HUES6 (cell line): Measurements from ENCODE around the gene CMYA5.

Experiments
- H3K27ac ChIP-seq: 2 replicates; pipeline ENCODE4 v1.7.0; 2013; ENCODE audit warnings: low read depth, mild to moderate bottlenecking, low read length, inconsistent platforms
- H3K27me3 ChIP-seq: 2 replicates; pipeline ENCODE4 v1.6.1; 2013; ENCODE audit warnings: low read length; ENCODE audit not compliant: control insufficient read depth, insufficient read depth
- H3K36me3 ChIP-seq: 2 replicates; pipeline ENCODE4 v1.6.1; 2013; ENCODE audit warnings: low read length; ENCODE audit not compliant: control insufficient read depth, insufficient read depth
- H3K4me1 ChIP-seq: 2 replicates; pipeline ENCODE4 v1.6.1; 2013; ENCODE audit warnings: low read length; ENCODE audit not compliant: control insufficient read depth, insufficient read depth
- H3K4me3 ChIP-seq: 2 replicates; pipeline ENCODE4 v1.5.1; 2013; ENCODE audit warnings: low read depth, low read length
- H3K9ac ChIP-seq: one replicate; pipeline ENCODE4 v1.6.1; 2013; ENCODE audit warnings: mild to moderate bottlenecking, low read length
- H3K9me3 ChIP-seq: 2 replicates; pipeline ENCODE4 v1.6.1; 2013; ENCODE audit warnings: low read depth, low read length; ENCODE audit not compliant: control insufficient read depth, insufficient read depth

Gene CMYA5

DNA sequence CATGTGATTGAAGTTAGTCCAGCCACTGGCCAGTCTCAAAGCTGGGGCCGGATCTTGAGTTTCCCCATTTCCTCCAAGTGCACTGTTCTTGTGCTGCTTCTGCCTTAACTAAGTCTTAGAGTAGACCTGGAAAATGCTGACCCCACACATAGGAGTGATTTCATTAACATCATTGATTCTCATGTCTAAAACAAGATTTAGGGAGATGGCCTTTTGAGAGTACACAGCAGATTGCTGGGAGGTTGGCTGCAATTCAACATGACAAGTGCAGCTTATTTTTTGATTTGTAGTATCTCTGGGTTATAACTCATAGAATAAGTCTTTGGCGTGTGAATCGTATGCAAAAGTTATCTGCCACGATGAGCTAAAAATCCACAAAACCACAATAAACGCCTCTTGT is 131.0 kb downstream of the CMYA5 start:
- Histone ChIP-seq H3K4me1 (no peaks in the 10 kb centered on the region), H3K27ac (no peak overlapping the region), H3K27me3 (no peaks in the 10 kb centered on the region), H3K36me3 (no peaks in the 10 kb centered on the region), H3K4me3 (no peak overlapping the region), H3K9ac (no peak overlapping the region), H3K9me3 (peaks cover 6% of the 10 kb centered on the region; the same call in 1 of the 2 replicates)

DNA sequence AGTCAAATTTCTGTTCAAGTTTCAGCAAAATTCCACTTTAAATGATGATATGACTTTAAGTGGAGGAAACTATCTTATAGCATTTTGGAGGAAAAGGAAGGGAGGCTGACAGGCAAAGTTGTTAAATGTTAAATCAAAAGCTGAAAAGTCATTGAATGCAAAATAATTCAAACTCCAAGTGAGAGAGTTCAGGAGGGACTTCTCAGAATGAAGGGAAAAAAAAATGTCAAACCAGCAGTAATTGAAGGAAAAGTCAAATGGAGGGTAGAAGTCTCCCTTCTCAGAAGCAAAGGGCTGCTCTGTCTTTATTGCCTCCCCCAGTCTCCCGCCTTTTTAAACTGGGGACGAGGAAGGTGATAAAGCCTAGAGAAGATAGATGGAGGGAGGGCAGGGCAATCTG is 134.8 kb downstream of the CMYA5 start:
- no peak overlapping the region for H3K4me3 ChIP-seq
- no peak overlapping the region for H3K27ac ChIP-seq
- no peaks in the 10 kb centered on the region for H3K4me1 ChIP-seq
- H3K9me3 ChIP-seq: no peaks in the 10 kb centered on the region
- H3K36me3 ChIP-seq: no peaks in the 10 kb centered on the region
- H3K9ac ChIP-seq: no peak overlapping the region
- no peaks in the 10 kb centered on the region for H3K27me3 ChIP-seq

DNA sequence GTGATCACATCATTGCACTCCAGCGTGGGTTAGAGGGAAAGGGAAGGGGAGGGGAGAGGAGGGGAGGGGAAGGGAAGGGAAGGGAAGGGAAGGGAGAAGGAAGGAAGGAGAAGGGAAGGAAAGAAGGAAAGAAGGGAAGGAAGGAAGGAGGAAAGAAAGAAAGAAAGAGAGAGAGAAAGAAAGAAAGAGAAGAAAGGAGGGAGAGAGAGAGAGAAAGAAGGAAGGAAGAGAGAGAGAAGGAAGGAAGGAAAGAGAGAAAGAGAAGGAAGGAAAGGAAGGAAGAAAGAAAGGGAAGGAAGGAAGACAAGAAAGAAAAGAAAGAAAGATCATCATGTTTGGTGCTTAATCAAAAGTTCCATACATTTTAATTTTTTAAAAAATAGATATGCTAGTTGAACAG is 136.2 kb downstream of the CMYA5 start:
- H3K27me3 ChIP-seq: no peaks in the 10 kb centered on the region
- no peaks in the 10 kb centered on the region for H3K36me3 ChIP-seq
- H3K27ac ChIP-seq: no peak overlapping the region
- H3K4me1 ChIP-seq: no peaks in the 10 kb centered on the region
- H3K4me3 ChIP-seq: no peak overlapping the region
- H3K9ac ChIP-seq: no peak overlapping the region
- H3K9me3 ChIP-seq: no peaks in the 10 kb centered on the region

DNA sequence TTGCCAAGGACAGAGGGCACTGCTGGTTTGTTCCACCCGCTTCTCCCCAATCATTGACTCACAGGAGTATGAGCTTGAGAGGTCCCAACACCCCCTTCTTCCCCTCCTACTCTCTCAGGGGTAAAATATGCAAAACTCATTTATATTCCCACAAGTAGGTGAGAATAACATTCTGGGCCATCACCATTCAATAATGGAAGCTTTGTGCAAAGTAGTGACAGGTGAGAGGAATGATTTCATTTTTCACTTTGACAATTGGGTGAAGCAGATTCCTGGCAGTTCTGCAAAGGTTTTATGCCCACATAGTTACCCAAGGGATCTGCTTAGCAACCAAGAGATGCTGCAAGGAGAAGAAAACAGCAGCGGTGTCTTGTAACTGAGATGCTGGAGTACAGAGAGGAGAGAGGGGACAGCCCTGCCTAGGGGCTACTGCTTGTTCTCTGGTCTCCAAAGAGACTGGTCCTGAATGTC is 137.6 kb downstream of the CMYA5 start:
- no peak overlapping the region for H3K4me3 ChIP-seq
- H3K27me3 ChIP-seq: no peaks in the 10 kb centered on the region
- no peaks in the 10 kb centered on the region for H3K36me3 ChIP-seq
- H3K4me1 ChIP-seq: no peaks in the 10 kb centered on the region
- H3K27ac ChIP-seq: no peak overlapping the region
- H3K9ac ChIP-seq: no peak overlapping the region
- H3K9me3 ChIP-seq: no peaks in the 10 kb centered on the region

DNA sequence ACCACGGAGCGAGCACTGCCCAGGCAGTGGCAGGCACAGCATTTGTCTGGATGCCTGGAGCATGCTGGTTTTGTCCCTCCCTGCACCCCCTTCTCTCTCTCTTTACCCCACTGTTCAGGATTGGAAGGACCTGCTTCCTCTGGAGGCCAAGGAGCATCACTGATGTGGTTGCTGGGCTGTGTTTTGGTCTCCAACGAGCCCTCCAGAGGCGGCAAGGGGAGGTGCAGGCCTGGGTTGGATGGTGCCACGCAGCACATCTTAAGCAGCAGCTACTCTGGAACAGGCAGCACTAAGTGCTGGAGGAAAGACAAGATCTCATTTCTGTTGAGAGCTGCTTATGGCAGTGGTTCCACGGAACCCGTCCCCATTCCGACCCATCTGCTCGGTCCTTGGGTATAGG is 139.6 kb downstream of the CMYA5 start:
- H3K9ac ChIP-seq: no peak overlapping the region
- no peaks in the 10 kb centered on the region for H3K4me1 ChIP-seq
- no peaks in the 10 kb centered on the region for H3K36me3 ChIP-seq
- H3K27ac ChIP-seq: no peak overlapping the region
- no peaks in the 10 kb centered on the region for H3K9me3 ChIP-seq
- H3K4me3 ChIP-seq: no peak overlapping the region
- no peaks in the 10 kb centered on the region for H3K27me3 ChIP-seq

DNA sequence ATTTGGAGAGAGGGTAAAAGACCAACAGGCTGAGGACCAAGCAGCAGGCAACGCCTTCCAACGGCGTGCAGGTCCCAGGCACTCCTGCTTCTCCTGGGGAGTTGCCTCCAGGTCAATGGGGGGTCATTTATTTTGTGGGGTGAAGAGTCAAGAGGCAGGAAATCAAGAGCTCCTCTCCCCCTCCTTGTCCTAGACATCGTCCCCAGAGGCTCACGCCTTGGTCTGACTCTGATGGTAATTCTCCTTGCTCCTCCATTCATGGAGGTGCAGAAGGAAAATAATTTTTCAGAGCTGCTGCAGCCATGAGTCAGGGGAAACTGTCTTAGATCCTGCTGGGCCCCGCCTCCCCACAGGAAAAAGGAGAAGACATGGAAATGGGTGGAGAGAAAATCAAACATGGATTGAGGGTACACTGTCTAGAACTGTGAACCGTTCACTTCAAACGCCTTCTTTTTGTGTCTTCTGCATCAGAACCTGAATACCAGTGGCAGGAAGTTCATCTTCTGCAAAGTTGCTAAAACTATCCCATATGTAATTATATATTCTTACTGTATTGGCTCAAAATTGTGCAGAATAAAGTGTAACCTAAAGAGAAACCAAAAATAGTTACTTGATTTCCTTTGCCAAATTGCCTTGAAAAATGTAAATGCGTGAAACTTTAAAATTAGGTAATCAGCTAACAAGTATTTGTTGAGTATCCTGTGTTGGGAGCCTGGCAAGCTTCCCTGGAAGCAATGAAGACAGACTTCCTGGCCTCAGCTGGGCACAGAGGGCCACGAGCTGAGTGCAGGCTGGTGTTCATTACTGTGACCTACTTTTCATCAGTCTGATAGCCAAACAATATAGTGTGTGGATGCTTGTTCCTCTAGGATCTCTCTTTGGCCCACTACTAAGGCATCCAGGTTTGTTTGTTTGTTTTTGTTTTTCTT is 142.0 kb downstream of the CMYA5 start:
- H3K4me1 ChIP-seq: no peaks in the 10 kb centered on the region
- no peak overlapping the region for H3K4me3 ChIP-seq
- H3K9me3 ChIP-seq: no peaks in the 10 kb centered on the region
- no peaks in the 10 kb centered on the region for H3K27me3 ChIP-seq
- no peak overlapping the region for H3K27ac ChIP-seq
- no peaks in the 10 kb centered on the region for H3K36me3 ChIP-seq
- H3K9ac ChIP-seq: no peak overlapping the region

DNA sequence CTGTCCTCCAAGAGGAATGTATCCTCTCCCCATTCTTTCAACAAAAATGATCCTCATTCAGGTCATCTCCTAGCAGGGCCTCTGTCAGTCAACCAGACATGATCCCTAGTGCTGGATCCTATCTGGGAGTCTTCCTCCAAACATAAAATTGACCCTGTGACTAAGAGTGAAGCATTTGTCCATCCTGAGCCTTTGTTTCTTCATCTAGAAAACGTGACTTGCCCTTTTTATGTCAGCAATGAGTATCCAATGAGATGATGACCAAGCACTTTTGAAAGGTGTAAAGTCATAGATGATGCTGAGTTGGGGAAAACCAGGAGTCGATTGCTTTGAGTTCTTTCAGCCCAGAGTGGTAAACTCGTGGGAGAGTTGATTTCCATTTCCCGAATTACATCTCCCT is 143.3 kb downstream of the CMYA5 start:
- no peaks in the 10 kb centered on the region for H3K36me3 ChIP-seq
- H3K27me3 ChIP-seq: no peaks in the 10 kb centered on the region
- no peaks in the 10 kb centered on the region for H3K9me3 ChIP-seq
- no peaks in the 10 kb centered on the region for H3K4me1 ChIP-seq
- H3K27ac ChIP-seq: no peak overlapping the region
- H3K4me3 ChIP-seq: no peak overlapping the region
- H3K9ac ChIP-seq: no peak overlapping the region

DNA sequence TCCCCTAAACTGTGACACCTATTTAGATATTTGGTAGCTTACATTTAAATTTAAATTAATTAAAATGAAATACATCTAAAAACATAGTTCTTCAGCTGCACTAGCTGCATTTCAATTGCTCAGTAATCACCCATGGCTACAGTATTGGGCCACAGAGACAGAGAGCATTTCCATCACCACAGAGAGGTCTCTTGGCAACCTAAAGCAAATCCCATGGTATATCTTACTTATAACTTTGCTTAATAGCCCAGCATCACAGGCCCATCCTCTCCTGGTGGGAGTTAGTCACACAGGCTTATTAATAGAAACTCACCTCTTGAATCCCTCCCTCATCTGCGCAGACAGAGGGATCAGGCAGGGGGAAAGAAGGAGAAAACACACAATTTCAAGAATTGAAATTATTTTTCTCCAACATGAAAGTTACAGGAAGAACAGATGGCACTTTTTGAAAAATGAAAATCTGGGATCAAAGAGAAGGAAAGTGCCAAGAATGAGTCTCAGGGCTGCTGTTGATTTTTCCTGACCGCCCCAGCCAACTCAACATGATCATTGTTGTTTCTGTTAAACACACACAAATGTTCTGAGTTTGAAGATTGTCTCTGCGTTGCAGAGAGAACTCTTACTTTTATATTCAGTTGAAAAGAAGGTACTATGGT is 144.6 kb downstream of the CMYA5 start:
- Histone ChIP-seq H3K4me1 (no peaks in the 10 kb centered on the region), H3K36me3 (no peaks in the 10 kb centered on the region), H3K27ac (no peak overlapping the region), H3K27me3 (no peaks in the 10 kb centered on the region), H3K9me3 (no peaks in the 10 kb centered on the region), H3K4me3 (no peak overlapping the region), H3K9ac (no peak overlapping the region)

DNA sequence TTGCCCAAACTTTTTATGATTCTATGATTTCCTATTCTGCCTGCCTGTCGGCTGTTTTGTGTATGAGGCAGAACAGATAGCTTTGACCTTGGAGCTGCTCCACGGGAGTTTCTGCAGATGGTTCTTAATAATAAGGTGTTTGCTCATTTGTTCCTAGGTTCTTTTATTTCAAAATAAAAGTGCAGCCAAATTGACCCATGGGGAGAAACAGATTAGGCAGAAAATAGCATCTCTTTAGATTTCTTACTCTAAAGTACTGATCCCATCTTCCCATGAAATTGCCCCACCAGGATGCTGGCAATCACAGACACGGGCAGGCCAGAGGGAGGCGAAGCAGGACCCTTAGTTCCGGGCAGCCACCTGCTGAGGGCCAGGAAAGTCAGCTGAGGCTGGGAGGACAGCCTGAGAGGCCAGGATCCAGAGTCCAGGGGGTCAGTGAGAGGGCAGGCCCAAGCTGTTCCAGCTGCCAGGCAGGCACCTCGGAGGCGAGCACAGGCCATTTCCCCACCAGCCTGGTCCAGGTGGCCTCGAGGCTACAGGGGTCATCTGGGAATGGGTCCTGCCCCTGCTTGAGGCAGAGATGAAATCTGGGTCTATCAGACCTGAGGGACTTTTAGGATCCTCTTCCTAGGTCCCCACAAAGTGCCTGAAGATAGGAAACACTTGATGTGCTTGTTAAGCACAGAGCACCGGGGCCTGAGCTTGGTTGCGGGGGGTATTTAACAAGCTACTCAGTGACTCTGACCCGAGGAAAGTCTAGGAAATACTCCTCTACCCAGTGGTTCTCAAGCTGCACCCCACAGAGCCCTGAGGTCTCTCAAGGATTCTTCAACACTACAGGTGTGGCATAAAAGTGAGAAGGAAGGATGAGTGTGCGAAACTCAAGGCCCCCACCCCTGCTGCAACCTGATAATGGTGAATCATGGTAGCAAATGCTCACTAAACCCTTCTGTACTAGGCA is 145.4 kb downstream of the CMYA5 start:
- Histone ChIP-seq H3K36me3 (no peaks in the 10 kb centered on the region), H3K27ac (no peak overlapping the region), H3K4me3 (no peak overlapping the region), H3K9me3 (no peaks in the 10 kb centered on the region), H3K27me3 (no peaks in the 10 kb centered on the region), H3K4me1 (no peaks in the 10 kb centered on the region), H3K9ac (no peak overlapping the region)

DNA sequence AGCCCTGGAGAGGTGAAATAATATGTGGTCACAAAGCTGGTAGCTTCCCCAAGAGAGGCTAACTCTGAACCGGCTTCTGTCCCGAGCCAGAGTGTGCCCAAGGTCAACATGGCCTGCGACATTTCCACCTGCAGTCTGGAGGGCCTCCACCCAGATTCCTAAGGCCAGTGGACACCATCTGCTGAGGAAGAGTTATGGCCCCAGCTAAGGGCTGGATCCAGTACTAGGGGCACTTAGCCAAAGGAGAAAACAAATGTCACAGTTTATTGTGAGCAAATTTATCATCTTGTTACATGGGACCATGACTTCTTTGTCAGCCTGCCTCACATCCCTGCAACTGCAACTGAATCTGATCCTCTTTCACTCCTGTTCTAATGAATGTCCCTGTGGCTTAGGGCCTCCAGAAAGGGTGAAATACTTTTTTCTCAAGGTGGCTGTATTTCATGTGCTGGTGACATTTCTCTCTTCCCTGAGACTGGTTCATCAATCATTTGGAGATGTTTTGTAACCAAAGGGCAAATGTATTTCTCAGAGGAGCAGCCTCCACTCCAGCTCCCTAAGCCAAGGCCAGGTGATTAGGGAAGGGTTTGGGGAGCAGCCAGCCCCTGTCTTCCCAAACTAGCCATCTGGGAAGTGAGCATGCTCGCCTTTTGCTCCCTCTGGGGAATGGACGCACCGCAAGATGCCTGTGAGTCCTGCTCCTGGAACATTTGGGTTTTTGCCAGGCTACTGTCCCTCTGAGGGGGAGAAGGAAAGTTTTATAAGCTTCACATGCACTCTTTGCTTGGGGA is 148.3 kb downstream of the CMYA5 start:
- H3K36me3 ChIP-seq: no peaks in the 10 kb centered on the region
- no peaks in the 10 kb centered on the region for H3K9me3 ChIP-seq
- H3K27ac ChIP-seq: no peak overlapping the region
- no peak overlapping the region for H3K4me3 ChIP-seq
- H3K9ac ChIP-seq: no peak overlapping the region
- no peaks in the 10 kb centered on the region for H3K27me3 ChIP-seq
- 0 out of 2 replicates have a peak, but pooled peaks cover 2% of the 10 kb centered on the region for H3K4me1 ChIP-seq
